ENCODE results near the gene ALPP.

DNA sequence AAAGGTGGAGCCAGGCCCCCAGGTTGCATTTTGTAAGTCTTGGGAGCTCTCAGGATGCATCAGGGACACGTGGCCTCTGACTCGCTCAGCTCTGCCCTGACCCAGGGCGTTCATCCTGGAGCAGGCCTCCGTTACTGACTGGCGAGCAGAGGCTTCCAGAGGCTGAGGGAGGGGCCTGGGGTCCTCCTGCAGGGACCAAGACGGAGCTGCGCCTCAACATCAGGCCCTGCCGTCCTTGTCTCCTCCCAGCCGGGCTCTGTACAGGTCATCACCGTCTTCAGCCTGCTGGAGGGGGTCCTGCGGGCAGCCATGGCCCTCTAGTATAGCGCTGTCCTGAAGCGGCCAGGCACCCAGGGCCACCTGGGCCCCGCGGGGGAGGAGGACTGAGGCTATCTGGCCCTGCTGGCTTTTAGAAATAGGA is 10.2 kb upstream of the ALPP start:
- TF ChIP-seq, protein P1, sequence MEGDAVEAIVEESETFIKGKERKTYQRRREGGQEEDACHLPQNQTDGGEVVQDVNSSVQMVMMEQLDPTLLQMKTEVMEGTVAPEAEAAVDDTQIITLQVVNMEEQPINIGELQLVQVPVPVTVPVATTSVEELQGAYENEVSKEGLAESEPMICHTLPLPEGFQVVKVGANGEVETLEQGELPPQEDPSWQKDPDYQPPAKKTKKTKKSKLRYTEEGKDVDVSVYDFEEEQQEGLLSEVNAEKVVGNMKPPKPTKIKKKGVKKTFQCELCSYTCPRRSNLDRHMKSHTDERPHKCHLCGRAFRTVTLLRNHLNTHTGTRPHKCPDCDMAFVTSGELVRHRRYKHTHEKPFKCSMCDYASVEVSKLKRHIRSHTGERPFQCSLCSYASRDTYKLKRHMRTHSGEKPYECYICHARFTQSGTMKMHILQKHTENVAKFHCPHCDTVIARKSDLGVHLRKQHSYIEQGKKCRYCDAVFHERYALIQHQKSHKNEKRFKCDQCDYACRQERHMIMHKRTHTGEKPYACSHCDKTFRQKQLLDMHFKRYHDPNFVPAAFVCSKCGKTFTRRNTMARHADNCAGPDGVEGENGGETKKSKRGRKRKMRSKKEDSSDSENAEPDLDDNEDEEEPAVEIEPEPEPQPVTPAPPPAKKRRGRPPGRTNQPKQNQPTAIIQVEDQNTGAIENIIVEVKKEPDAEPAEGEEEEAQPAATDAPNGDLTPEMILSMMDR (IDR thresholded peaks at IDR 0.05; ENCODE audit: extremely low read depth in 1 of 2, insufficient read depth in 1 of 2, low read depth in 1 of 2, low read length in 2 of 2) = no peak
- TF ChIP-seq JUN (IDR thresholded peaks at IDR 0.05; ENCODE audit: borderline replicate concordance, insufficient read depth, insufficient read length, low read depth) = no peak
- no peak for TF ChIP-seq POLR2A (IDR thresholded peaks at IDR 0.05; ENCODE audit: low read depth, low read length)
- TF ChIP-seq POLR2AphosphoS5 (IDR thresholded peaks at IDR 0.05; ENCODE audit: insufficient read depth, low read depth, low read length) = no peak
- TF ChIP-seq MYC (IDR thresholded peaks at IDR 0.05; ENCODE audit: low read depth, low read length) = no peak
- no peak for TF ChIP-seq EZH2 (IDR thresholded peaks at IDR 0.05; ENCODE audit: borderline replicate concordance, low read depth, low read length, severe bottlenecking)
